Measurements from ENCODE around the gene RAB20. TPM values are rescaled to one million over a fixed set of nuclear protein-coding genes. Genes with fewer than 3 reads are reported as not detected.

Gene RAB20
- total RNA-seq, 1 donor from 2014 or later, result 2.6 TPM

GRCh38 chr13:110600980-110601379 is 39.5 kb upstream of the RAB20 start:
- Mint-ChIP-seq H3K27me3 (ENCODE audit: low read depth, unreplicated experiment) (peaks cover 11% of the 10 kb centered on the region), H3K4me1 (ENCODE audit: low read depth, unreplicated experiment) (peaks cover 2% of the 10 kb centered on the region), H3K36me3 (ENCODE audit: low read depth, unreplicated experiment) (no peaks in the 10 kb centered on the region), H3K4me3 (ENCODE audit: unreplicated experiment) (no peak overlapping the region), H3K27ac (ENCODE audit: unreplicated experiment) (no peak overlapping the region), H3K9me3 (ENCODE audit: unreplicated experiment) (no peaks in the 10 kb centered on the region)
- Histone ChIP-seq H3K27me3 (ENCODE audit: insufficient read depth, low read length) (peaks cover 2% of the 10 kb centered on the region), H3K79me2 (ENCODE audit: insufficient read depth, low read length) (no peaks in the 10 kb centered on the region), H3K36me3 (ENCODE audit: insufficient read depth, low read length) (no peaks in the 10 kb centered on the region), H3K4me2 (ENCODE audit: low read length) (no peak overlapping the region), H3K4me3 (ENCODE audit: insufficient read depth, low read depth, low read length) (no peak overlapping the region), H2AFZ (ENCODE audit: low read depth, low read length) (no peak overlapping the region), H3K27ac (ENCODE audit: low read depth, low read length) (no peak overlapping the region), H3K4me1 (ENCODE audit: insufficient read depth, low read length) (no peaks in the 10 kb centered on the region), H4K20me1 (ENCODE audit: insufficient read depth, low read length) (no peaks in the 10 kb centered on the region), H3K9me3 (ENCODE audit: insufficient read depth, low read depth, low read length) (no peaks in the 10 kb centered on the region), H3K9ac (ENCODE audit: low read length) (no peak overlapping the region)
- TF ChIP-seq EZH2 (IDR thresholded peaks at IDR 0.05; ENCODE audit: insufficient read depth, low read length), result no peak
- TF ChIP-seq, protein P1, sequence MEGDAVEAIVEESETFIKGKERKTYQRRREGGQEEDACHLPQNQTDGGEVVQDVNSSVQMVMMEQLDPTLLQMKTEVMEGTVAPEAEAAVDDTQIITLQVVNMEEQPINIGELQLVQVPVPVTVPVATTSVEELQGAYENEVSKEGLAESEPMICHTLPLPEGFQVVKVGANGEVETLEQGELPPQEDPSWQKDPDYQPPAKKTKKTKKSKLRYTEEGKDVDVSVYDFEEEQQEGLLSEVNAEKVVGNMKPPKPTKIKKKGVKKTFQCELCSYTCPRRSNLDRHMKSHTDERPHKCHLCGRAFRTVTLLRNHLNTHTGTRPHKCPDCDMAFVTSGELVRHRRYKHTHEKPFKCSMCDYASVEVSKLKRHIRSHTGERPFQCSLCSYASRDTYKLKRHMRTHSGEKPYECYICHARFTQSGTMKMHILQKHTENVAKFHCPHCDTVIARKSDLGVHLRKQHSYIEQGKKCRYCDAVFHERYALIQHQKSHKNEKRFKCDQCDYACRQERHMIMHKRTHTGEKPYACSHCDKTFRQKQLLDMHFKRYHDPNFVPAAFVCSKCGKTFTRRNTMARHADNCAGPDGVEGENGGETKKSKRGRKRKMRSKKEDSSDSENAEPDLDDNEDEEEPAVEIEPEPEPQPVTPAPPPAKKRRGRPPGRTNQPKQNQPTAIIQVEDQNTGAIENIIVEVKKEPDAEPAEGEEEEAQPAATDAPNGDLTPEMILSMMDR (IDR thresholded peaks at IDR 0.05; ENCODE audit: insufficient read depth, low read depth, low read length), result no peak
- FAIRE-seq (no peak), DNase-seq (ENCODE audit: low read depth) (no peak)

DNA sequence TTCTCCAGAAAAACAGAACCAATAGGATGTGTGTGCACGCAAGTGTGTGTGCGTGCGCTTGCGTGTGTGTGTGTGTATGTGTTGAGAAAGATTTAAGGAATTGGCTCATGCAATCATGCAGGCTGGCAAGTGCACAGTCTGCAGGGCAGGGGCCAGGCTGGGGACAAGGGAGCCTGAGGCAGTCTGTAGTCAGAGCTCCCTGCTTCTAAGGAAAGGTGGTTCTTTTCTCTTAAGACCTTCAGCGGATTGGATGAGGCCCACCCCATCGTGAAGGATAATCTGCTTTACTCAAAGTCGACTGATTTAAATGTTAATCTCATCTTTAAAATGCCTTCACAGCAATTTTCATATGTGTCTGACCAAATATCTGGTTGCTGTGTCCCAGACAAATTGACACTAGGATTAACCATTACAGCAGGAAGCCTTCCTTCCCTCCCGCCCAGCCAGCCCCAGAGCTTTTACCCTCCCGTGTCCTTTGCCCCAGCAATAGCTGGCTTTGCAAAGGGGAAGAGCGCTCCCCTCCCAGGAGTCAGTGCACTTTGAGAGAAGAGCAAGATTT is 38.8 kb upstream of the RAB20 start:
- TF ChIP-seq, protein P1 (IDR thresholded peaks at IDR 0.05; ENCODE audit: insufficient read depth, low read depth, low read length), result no peak
- TF ChIP-seq EZH2 (IDR thresholded peaks at IDR 0.05; ENCODE audit: insufficient read depth, low read length), result no peak
- Histone ChIP-seq H3K4me3 (ENCODE audit: insufficient read depth, low read depth, low read length) (no peak overlapping the region), H3K9ac (ENCODE audit: low read length) (no peak overlapping the region), H4K20me1 (ENCODE audit: insufficient read depth, low read length) (no peaks in the 10 kb centered on the region), H3K4me2 (ENCODE audit: low read length) (no peak overlapping the region), H3K79me2 (ENCODE audit: insufficient read depth, low read length) (no peaks in the 10 kb centered on the region), H3K9me3 (ENCODE audit: insufficient read depth, low read depth, low read length) (no peaks in the 10 kb centered on the region), H3K36me3 (ENCODE audit: insufficient read depth, low read length) (no peaks in the 10 kb centered on the region), H3K27ac (ENCODE audit: low read depth, low read length) (no peak overlapping the region), H3K27me3 (ENCODE audit: insufficient read depth, low read length) (peaks cover 2% of the 10 kb centered on the region), H3K4me1 (ENCODE audit: insufficient read depth, low read length) (no peaks in the 10 kb centered on the region), H2AFZ (ENCODE audit: low read depth, low read length) (no peak overlapping the region)
- Mint-ChIP-seq H3K27ac (ENCODE audit: unreplicated experiment) (no peak overlapping the region), H3K4me3 (ENCODE audit: unreplicated experiment) (no peak overlapping the region), H3K36me3 (ENCODE audit: low read depth, unreplicated experiment) (no peaks in the 10 kb centered on the region), H3K27me3 (ENCODE audit: low read depth, unreplicated experiment) (peaks cover 11% of the 10 kb centered on the region), H3K4me1 (ENCODE audit: low read depth, unreplicated experiment) (peaks cover 2% of the 10 kb centered on the region), H3K9me3 (ENCODE audit: unreplicated experiment) (no peaks in the 10 kb centered on the region)
- DNase-seq (ENCODE audit: low read depth) (no peak), FAIRE-seq (no peak)

DNA sequence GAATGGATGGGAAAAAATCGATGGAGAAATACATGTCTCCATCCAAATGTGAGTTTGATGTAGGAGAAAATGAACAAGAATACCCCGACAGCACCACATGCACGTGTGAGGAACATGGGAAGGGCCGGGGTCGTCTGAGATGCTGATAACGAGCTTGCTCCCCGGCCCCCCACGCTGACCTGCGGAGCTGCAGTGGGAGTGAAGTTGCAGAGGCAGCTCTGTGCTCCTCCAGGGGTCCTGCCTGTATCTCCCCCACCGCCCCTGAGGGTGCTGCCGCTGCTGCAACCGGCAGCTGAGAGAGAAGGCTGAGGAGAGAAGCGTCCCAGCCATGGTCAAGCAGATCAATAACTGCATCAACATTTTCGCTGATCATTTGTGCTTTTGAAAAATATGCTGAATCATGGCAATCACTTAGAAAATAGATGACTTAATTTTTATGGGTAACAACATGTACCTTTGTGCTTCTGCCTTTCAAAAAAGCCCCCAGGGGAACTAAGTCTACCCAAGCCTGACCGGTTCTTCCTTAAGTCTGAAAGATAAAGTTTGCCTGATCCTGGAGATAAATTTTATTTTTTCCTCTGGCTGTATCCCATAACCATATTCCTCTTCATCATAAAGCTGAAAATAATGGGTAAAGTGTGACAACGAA is 35.6 kb upstream of the RAB20 start:
- FAIRE-seq (no peak), DNase-seq (ENCODE audit: low read depth) (no peak)
- Histone ChIP-seq H3K27ac (ENCODE audit: low read depth, low read length) (no peak overlapping the region), H3K4me3 (ENCODE audit: insufficient read depth, low read depth, low read length) (no peak overlapping the region), H3K4me1 (ENCODE audit: insufficient read depth, low read length) (no peaks in the 10 kb centered on the region), H4K20me1 (ENCODE audit: insufficient read depth, low read length) (no peaks in the 10 kb centered on the region), H3K27me3 (ENCODE audit: insufficient read depth, low read length) (peaks cover 2% of the 10 kb centered on the region), H3K4me2 (ENCODE audit: low read length) (no peak overlapping the region), H3K9me3 (ENCODE audit: insufficient read depth, low read depth, low read length) (no peaks in the 10 kb centered on the region), H2AFZ (ENCODE audit: low read depth, low read length) (no peak overlapping the region), H3K36me3 (ENCODE audit: insufficient read depth, low read length) (no peaks in the 10 kb centered on the region), H3K9ac (ENCODE audit: low read length) (no peak overlapping the region), H3K79me2 (ENCODE audit: insufficient read depth, low read length) (no peaks in the 10 kb centered on the region)
- H3K9me3 Mint-ChIP-seq (ENCODE audit: unreplicated experiment), result no peaks in the 10 kb centered on the region
- no peak for TF ChIP-seq EZH2 (IDR thresholded peaks at IDR 0.05; ENCODE audit: insufficient read depth, low read length)
- peaks cover 4% of the 10 kb centered on the region for H3K27me3 Mint-ChIP-seq (ENCODE audit: low read depth, unreplicated experiment)
- H3K4me3 Mint-ChIP-seq (ENCODE audit: unreplicated experiment), result no peak overlapping the region
- H3K27ac Mint-ChIP-seq (ENCODE audit: unreplicated experiment), result no peak overlapping the region
- H3K4me1 Mint-ChIP-seq (ENCODE audit: low read depth, unreplicated experiment), result peaks cover 2% of the 10 kb centered on the region
- no peaks in the 10 kb centered on the region for H3K36me3 Mint-ChIP-seq (ENCODE audit: low read depth, unreplicated experiment)

Measured in astrocyte (in vitro differentiated cells and primary cell).